K562 (cell line): ENCODE data around the gene ACSS1. TPM values are rescaled to one million over a fixed set of nuclear protein-coding genes. Genes with fewer than 3 reads are reported as not detected.

ENCODE experiments used
- BMI1 ChIP-seq: fragments of 150-350 bp; IDR thresholded peaks from 2 replicates; pipeline ENCODE4 v1.6.1; 2014; ENCODE audit warnings: low read length
- FOS ChIP-seq: IDR thresholded peaks from 3 replicates; pipeline ENCODE4 v1.6.1; 2011; ENCODE audit not compliant: insufficient read length; ENCODE audit errors: extremely low read depth
- HDAC1 ChIP-seq, 2 experiments: fragments of 450-650 bp; IDR thresholded peaks; 2 replicates each; pipeline ENCODE4 v1.6.1; 2016 to 2017; ENCODE audit warnings: inconsistent platforms in 1 of 2, mild to moderate bottlenecking in 1 of 2, moderate library complexity in 1 of 2
- KDM2B ChIP-seq: fragments of 250-450 bp; sonication (Bioruptor Pico); IDR thresholded peaks from 2 replicates; pipeline ENCODE4 v1.8.0; 2021; ENCODE audit warnings: mild to moderate bottlenecking, moderate library complexity
- MEF2D ChIP-seq: conservative IDR thresholded peaks from 2 replicates; pipeline ENCODE4 v1.6.1; 2016; ENCODE audit warnings: low read depth, missing genetic modification characterization, missing compliant biosample characterization
- TCF3 ChIP-seq: sonication (generic); formaldehyde crosslinking; IDR thresholded peaks from 2 replicates; pipeline ENCODE4 v1.4.0; 2020; ENCODE audit warnings: mild to moderate bottlenecking, missing genetic modification reagents
- ZBTB2 ChIP-seq: fragments of 450-650 bp; IDR thresholded peaks from 2 replicates; pipeline ENCODE4 v1.6.1; 2016; ENCODE audit warnings: antibody characterized with exemption
- ZSCAN32 ChIP-seq: fragments of 450-650 bp; formaldehyde crosslinking; IDR thresholded peaks from 2 replicates; pipeline ENCODE4 v1.4.0; 2020; ENCODE audit warnings: mild to moderate bottlenecking, moderate library complexity
- polyA plus RNA-seq, 8 experiments: library from polyadenylated mRNA; depleted of rRNA in 4 of 8; stranded (reverse) in 5 of 8; unstranded in 3 of 8; fragments of >200 nt; fragmentation: Nextera tagmentation in 2 of 8; fragmentation: Illumina TruSeq in 1 of 8; extraction: Ambion mirVana in 2 of 8; extraction: Trizol in 1 of 8; gene quantifications; 2 replicates each; pipeline versions ENCODE4 v1.2.1 to v1.2.3, GENCODE V29; 2011 to 2014; ENCODE audit warnings: inconsistent platforms in 1 of 8, missing spikeins in 1 of 8
- total RNA-seq, 7 experiments: library from RNA; depleted of rRNA in 6 of 7; stranded (reverse); fragments of >200 nt in 6 of 7; fragmentation: Illumina TruSeq in 2 of 7; extraction: Trizol in 2 of 7; gene quantifications; 2 replicates each; pipeline versions ENCODE4 v1.2.1 to v1.2.3, GENCODE V29; 2011 to 2021; ENCODE audit warnings: low replicate concordance in 1 of 7
- TF ChIP-seq, protein P1 (sequence below): fragments of 150-350 bp; IDR thresholded peaks from 2 replicates; pipeline ENCODE4 v1.6.1; 2014; ENCODE audit warnings: low read depth, mild to moderate bottlenecking, low read length, borderline replicate concordance
- TF ChIP-seq, protein P2 (sequence below): fragments of 250-450 bp; sonication (Bioruptor Pico); IDR thresholded peaks from 2 replicates; pipeline ENCODE4 v1.5.0; 2020; ENCODE audit warnings: mild to moderate bottlenecking
- TF ChIP-seq, protein P3 (sequence below): fragments of 450-650 bp; IDR thresholded peaks from 2 replicates; pipeline ENCODE4 v1.6.1; 2016; ENCODE audit warnings: low read depth

ACSS1 gene
- total and polyA plus RNA-seq, 9 of the 15 experiments (the other 6 are each of a cell fraction or from before 2014, with no cell fraction given), result 0.07 to 2.1 (median 0.27) TPM; not detected in 3

DNA sequence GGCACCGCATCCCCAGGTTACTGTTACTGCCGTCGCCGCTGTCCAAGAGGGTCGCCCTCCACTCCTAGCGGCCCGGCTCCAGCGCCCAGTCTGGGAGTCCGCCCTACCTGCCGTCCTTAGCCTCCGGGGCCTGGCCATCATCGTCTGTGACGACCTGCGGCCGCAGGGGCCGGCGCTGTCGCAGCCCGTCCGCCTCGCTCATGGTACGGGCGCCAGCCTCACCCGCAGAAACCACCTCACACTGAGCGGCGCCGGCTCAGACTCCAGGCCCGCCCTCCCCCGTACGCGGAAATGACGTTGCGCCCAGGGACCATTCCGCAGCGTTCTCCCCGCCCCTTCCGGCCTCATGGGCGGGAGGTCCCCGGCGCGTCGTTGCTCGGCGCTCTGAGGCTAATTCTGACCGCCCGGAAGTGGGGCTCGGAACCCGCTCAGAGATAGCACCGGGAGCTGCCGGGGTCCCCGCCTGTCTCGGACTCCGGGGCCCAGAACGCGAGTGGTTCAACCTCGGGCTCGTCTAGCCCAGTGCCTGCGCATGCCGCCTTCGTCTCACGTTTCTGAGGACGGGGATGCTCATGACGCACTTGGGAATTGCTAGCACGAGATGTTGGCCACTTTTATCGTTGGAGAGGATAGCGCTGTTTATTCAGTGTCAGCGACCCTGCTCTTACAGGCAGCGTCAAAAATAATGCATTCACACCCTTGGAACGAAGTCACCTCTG lies 65.3 kb downstream of the ACSS1 start, which contains the start of gene APMAP (continued):
- TF ChIP-seq, protein P1, sequence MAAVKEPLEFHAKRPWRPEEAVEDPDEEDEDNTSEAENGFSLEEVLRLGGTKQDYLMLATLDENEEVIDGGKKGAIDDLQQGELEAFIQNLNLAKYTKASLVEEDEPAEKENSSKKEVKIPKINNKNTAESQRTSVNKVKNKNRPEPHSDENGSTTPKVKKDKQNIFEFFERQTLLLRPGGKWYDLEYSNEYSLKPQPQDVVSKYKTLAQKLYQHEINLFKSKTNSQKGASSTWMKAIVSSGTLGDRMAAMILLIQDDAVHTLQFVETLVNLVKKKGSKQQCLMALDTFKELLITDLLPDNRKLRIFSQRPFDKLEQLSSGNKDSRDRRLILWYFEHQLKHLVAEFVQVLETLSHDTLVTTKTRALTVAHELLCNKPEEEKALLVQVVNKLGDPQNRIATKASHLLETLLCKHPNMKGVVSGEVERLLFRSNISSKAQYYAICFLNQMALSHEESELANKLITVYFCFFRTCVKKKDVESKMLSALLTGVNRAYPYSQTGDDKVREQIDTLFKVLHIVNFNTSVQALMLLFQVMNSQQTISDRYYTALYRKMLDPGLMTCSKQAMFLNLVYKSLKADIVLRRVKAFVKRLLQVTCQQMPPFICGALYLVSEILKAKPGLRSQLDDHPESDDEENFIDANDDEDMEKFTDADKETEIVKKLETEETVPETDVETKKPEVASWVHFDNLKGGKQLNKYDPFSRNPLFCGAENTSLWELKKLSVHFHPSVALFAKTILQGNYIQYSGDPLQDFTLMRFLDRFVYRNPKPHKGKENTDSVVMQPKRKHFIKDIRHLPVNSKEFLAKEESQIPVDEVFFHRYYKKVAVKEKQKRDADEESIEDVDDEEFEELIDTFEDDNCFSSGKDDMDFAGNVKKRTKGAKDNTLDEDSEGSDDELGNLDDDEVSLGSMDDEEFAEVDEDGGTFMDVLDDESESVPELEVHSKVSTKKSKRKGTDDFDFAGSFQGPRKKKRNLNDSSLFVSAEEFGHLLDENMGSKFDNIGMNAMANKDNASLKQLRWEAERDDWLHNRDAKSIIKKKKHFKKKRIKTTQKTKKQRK, result no peak
- no peak for TF ChIP-seq KDM2B (CRISPR knock-in tag)
- TF ChIP-seq BMI1, result no peak
- TF ChIP-seq, protein P2, sequence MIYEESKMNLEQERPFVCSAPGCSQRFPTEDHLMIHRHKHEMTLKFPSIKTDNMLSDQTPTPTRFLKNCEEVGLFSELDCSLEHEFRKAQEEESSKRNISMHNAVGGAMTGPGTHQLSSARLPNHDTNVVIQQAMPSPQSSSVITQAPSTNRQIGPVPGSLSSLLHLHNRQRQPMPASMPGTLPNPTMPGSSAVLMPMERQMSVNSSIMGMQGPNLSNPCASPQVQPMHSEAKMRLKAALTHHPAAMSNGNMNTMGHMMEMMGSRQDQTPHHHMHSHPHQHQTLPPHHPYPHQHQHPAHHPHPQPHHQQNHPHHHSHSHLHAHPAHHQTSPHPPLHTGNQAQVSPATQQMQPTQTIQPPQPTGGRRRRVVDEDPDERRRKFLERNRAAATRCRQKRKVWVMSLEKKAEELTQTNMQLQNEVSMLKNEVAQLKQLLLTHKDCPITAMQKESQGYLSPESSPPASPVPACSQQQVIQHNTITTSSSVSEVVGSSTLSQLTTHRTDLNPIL (CRISPR knock-in tag), result no peak
- TF ChIP-seq, protein P3, sequence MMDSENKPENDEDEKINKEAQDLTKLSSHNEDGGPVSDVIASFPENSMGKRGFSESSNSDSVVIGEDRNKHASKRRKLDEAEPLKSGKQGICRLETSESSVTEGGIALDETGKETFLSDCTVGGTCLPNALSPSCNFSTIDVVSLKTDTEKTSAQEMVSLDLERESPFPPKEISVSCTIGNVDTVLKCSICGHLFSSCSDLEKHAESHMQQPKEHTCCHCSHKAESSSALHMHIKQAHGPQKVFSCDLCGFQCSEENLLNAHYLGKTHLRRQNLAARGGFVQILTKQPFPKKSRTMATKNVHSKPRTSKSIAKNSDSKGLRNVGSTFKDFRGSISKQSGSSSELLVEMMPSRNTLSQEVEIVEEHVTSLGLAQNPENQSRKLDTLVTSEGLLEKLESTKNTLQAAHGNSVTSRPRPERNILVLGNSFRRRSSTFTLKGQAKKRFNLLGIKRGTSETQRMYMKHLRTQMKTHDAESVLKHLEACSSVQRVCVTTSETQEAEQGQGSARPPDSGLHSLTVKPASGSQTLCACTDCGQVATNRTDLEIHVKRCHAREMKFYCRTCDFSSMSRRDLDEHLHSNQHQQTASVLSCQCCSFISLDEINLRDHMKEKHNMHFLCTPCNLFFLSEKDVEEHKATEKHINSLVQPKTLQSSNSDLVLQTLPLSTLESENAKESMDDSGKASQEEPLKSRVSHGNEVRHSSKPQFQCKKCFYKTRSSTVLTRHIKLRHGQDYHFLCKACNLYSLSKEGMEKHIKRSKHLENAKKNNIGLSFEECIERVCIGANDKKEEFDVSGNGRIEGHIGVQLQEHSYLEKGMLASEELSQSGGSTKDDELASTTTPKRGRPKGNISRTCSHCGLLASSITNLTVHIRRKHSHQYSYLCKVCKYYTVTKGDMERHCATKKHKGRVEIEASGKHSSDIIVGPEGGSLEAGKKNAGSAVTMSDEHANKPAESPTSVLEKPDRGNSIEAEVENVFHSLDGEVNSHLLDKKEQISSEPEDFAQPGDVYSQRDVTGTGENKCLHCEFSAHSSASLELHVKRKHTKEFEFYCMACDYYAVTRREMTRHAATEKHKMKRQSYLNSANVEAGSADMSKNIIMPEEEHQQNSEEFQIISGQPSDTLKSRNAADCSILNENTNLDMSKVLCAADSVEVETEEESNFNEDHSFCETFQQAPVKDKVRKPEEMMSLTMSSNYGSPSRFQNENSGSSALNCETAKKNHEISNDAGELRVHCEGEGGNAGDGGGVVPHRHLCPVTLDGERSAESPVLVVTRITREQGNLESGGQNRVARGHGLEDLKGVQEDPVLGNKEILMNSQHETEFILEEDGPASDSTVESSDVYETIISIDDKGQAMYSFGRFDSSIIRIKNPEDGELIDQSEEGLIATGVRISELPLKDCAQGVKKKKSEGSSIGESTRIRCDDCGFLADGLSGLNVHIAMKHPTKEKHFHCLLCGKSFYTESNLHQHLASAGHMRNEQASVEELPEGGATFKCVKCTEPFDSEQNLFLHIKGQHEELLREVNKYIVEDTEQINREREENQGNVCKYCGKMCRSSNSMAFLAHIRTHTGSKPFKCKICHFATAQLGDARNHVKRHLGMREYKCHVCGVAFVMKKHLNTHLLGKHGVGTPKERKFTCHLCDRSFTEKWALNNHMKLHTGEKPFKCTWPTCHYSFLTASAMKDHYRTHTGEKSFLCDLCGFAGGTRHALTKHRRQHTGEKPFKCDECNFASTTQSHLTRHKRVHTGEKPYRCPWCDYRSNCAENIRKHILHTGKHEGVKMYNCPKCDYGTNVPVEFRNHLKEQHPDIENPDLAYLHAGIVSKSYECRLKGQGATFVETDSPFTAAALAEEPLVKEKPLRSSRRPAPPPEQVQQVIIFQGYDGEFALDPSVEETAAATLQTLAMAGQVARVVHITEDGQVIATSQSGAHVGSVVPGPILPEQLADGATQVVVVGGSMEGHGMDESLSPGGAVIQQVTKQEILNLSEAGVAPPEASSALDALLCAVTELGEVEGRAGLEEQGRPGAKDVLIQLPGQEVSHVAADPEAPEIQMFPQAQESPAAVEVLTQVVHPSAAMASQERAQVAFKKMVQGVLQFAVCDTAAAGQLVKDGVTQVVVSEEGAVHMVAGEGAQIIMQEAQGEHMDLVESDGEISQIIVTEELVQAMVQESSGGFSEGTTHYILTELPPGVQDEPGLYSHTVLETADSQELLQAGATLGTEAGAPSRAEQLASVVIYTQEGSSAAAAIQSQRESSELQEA, result no peak
- TF ChIP-seq TCF3 (CRISPR knock-in tag), result no peak
- peak; percentile 59; the same call in 1 of the 2 replicates for TF ChIP-seq ZBTB2
- TF ChIP-seq ZSCAN32 (CRISPR knock-in tag), result no peak
- no peak for TF ChIP-seq FOS
- TF ChIP-seq MEF2D (tag), result no peak
- 0 out of 4 replicates have a peak, but pooled peaks of 1 of the 2 experiments have one; percentile 45 for TF ChIP-seq HDAC1 (IDR thresholded peaks at IDR 0.05)
